SU-DHL-6 (cell line): ENCODE measurements around the gene GSK3B.

Experiments
- H2AFZ ChIP-seq: fragments of 200-600 bp; sonication (generic); 2 replicates; pipeline ENCODE4 v1.6.1; 2014; ENCODE audit warnings: low read depth, mild to moderate bottlenecking, moderate library complexity, mixed read lengths, antibody characterized with exemption, low read length; ENCODE audit not compliant: severe bottlenecking
- H3F3A ChIP-seq: fragments of 200-600 bp; shearing (Covaris generic); 2 replicates; pipeline ENCODE4 v1.6.0; 2016; ENCODE audit warnings: antibody characterized with exemption, mild to moderate bottlenecking; ENCODE audit not compliant: insufficient read depth
- H3K27ac ChIP-seq: fragments of 200-600 bp; sonication (generic); 2 replicates; pipeline ENCODE4 v1.5.1; 2016; ENCODE audit warnings: low read depth, mild to moderate bottlenecking, low read length, moderate library complexity, mixed read lengths
- H3K27me3 ChIP-seq: fragments of 200-600 bp; sonication (generic), shearing (Covaris generic); 2 replicates; pipeline ENCODE4 v1.6.0; 2014; ENCODE audit warnings: mild to moderate bottlenecking, low read length
- H3K36me3 ChIP-seq: fragments of 200-600 bp; sonication (generic); 2 replicates; pipeline ENCODE4 v1.6.1; 2014; ENCODE audit warnings: mild to moderate bottlenecking, low read length, mixed read lengths
- H3K4me2 ChIP-seq: fragments of 300-600, 200-600 bp; shearing (Covaris generic), sonication (generic); 2 replicates; pipeline ENCODE4 v1.6.0; 2014; ENCODE audit warnings: low read length, low read depth, mild to moderate bottlenecking; ENCODE audit not compliant: poor library complexity, severe bottlenecking
- H3K4me3 ChIP-seq: fragments of 200-600 bp; sonication (generic); 2 replicates; pipeline ENCODE4 v1.5.1; 2014; ENCODE audit warnings: antibody characterized with exemption, low read length, mild to moderate bottlenecking, mixed read lengths; ENCODE audit not compliant: insufficient read depth, poor library complexity, severe bottlenecking
- H3K79me2 ChIP-seq: fragments of 200-600 bp; sonication (generic); 2 replicates; pipeline ENCODE4 v1.6.1; 2014; ENCODE audit warnings: mild to moderate bottlenecking, low read length, moderate library complexity; ENCODE audit not compliant: insufficient read depth
- H3K9ac ChIP-seq: fragments of 200-600 bp; sonication (generic); 2 replicates; pipeline ENCODE4 v1.7.0; 2014; ENCODE audit warnings: mild to moderate bottlenecking, low read length
- H3K9me2 ChIP-seq: fragments of 200-600 bp; sonication (generic); replicated peaks from 2 replicates; pipeline ENCODE4 v1.6.1; 2014; ENCODE audit warnings: low read length; ENCODE audit not compliant: insufficient read depth
- H3K9me3 ChIP-seq: fragments of 200-600 bp; sonication (generic); 2 replicates; pipeline ENCODE4 v1.6.1; 2014; ENCODE audit warnings: low read length, mixed read lengths; ENCODE audit not compliant: insufficient read depth
- H4K20me1 ChIP-seq: fragments of 200-600 bp; sonication (generic); 2 replicates; pipeline ENCODE4 v1.6.1; 2014; ENCODE audit warnings: low read depth, mild to moderate bottlenecking, antibody characterized with exemption, low read length, moderate library complexity, mixed read lengths
- EZH2phosphoT487 ChIP-seq: fragments of 200-600 bp; sonication (generic), shearing (Covaris generic); conservative IDR thresholded peaks from 2 replicates; pipeline ENCODE4 v1.6.1; 2018; ENCODE audit warnings: mild to moderate bottlenecking, antibody characterized with exemption, low read length, moderate library complexity, mixed read lengths
- TF ChIP-seq, protein P1 (sequence below): fragments of 200-600 bp; sonication (generic); IDR thresholded peaks from one replicate; pipeline ENCODE4 v1.5.1; 2017; ENCODE audit warnings: antibody characterized with exemption, mild to moderate bottlenecking, low read length, moderate library complexity; ENCODE audit not compliant: insufficient read depth, poor library complexity, severe bottlenecking

The GSK3B gene

GRCh38 chr3:120021523-120021922 lies 72.7 kb downstream of the GSK3B start:
- Histone ChIP-seq H3K79me2 (peaks cover 97% of the 10 kb centered on the region), H2AFZ (no peak overlapping the region), H3K27me3 (no peaks in the 10 kb centered on the region), H4K20me1 (peaks cover 16% of the 10 kb centered on the region; the same call in 1 of the 2 replicates), H3K4me2 (no peak overlapping the region), H3K27ac (no peak overlapping the region), H3K9me3 (no peaks in the 10 kb centered on the region), H3K4me3 (no peak overlapping the region), H3F3A (no peaks in the 10 kb centered on the region; the same call in 1 of the 2 replicates), H3K36me3 (no peaks in the 10 kb centered on the region), H3K9me2 (no peaks in the 10 kb centered on the region), H3K9ac (no peak overlapping the region)
- no peak for TF ChIP-seq EZH2phosphoT487
- TF ChIP-seq, protein P1, sequence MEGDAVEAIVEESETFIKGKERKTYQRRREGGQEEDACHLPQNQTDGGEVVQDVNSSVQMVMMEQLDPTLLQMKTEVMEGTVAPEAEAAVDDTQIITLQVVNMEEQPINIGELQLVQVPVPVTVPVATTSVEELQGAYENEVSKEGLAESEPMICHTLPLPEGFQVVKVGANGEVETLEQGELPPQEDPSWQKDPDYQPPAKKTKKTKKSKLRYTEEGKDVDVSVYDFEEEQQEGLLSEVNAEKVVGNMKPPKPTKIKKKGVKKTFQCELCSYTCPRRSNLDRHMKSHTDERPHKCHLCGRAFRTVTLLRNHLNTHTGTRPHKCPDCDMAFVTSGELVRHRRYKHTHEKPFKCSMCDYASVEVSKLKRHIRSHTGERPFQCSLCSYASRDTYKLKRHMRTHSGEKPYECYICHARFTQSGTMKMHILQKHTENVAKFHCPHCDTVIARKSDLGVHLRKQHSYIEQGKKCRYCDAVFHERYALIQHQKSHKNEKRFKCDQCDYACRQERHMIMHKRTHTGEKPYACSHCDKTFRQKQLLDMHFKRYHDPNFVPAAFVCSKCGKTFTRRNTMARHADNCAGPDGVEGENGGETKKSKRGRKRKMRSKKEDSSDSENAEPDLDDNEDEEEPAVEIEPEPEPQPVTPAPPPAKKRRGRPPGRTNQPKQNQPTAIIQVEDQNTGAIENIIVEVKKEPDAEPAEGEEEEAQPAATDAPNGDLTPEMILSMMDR = no peak

DNA sequence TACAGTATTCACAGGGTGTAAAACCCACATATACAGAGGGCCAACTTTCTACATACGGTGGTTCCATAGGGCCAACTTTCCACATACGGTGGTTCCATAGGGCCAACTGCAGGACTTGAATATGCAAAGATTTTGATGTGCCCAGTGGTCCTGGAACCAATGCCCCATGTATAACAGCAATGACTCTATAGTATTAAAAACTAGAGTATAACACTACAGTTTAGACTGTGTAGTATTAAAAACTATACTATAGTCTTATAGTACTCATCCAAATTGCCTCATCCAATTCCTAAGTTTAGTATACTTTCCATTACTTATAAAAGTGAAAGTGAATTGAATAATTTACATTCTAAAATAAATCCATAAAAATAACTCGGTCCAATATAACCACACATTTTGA lies 75.9 kb downstream of the GSK3B start:
- Histone ChIP-seq H3K9ac (no peak overlapping the region), H3K27me3 (no peaks in the 10 kb centered on the region), H4K20me1 (peaks cover 12% of the 10 kb centered on the region; the same call in 1 of the 2 replicates)

DNA sequence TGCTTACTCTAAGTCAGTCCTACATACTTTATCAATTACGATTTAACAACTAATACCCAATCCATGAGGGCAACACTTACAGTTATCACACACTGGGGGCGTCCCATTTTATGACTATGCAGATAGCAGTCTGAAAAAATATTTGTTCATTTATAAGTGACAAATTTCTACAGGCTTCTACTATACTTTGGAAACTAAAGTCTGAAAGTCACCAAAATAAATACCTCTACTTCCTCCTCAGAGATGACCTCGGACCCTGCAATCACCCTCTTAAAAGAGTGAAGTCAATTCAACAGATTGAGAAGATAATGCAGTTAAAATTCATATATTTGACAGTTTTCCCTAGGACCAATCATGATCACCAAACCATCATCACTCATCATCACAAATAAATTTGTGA lies 76.6 kb downstream of the GSK3B start:
- H3K4me3 ChIP-seq = no peak overlapping the region
- peaks cover 9% of the 10 kb centered on the region; the same call in 1 of the 2 replicates for H4K20me1 ChIP-seq
- no peak overlapping the region for H3K4me2 ChIP-seq

More for the DNA sequence above, 75.9 kb downstream of the GSK3B start:
- Histone ChIP-seq H3F3A (no peaks in the 10 kb centered on the region; the same call in 1 of the 2 replicates), H3K4me2 (peak overlapping the region; percentile 15), H3K9me3 (no peaks in the 10 kb centered on the region), H2AFZ (no peak overlapping the region), H3K36me3 (no peaks in the 10 kb centered on the region), H3K9me2 (no peaks in the 10 kb centered on the region), H3K79me2 (peaks cover 96% of the 10 kb centered on the region), H3K27ac (no peak overlapping the region), H3K4me3 (no peak overlapping the region)
- no peak for TF ChIP-seq EZH2phosphoT487
- TF ChIP-seq, protein P1 = no peak

More for the DNA sequence above, 76.6 kb downstream of the GSK3B start:
- Histone ChIP-seq H3K9ac (no peak overlapping the region), H3K36me3 (no peaks in the 10 kb centered on the region), H2AFZ (no peak overlapping the region), H3K79me2 (peaks cover 96% of the 10 kb centered on the region), H3K27ac (no peak overlapping the region), H3F3A (no peaks in the 10 kb centered on the region; the same call in 1 of the 2 replicates), H3K9me2 (no peaks in the 10 kb centered on the region), H3K9me3 (no peaks in the 10 kb centered on the region), H3K27me3 (no peaks in the 10 kb centered on the region)
- no peak for TF ChIP-seq EZH2phosphoT487
- TF ChIP-seq, protein P1 = no peak
